H1 (cell line): Measurements from ENCODE around the gene SARS2. TPM values are rescaled to one million over a fixed set of nuclear protein-coding genes. Genes with fewer than 3 reads are reported as not detected.

Experiments used
- CTCF ChIA-PET: fragments of 300-600 bp; sonication (Branson Sonifier 250); formaldehyde crosslinking; loops from one replicate; lab custom pipeline; 2021; ENCODE audit not compliant: partially characterized antibody; lab: Charles Lee
- POLR2A ChIA-PET: fragments of 300-600 bp; sonication (Branson Sonifier 250); formaldehyde crosslinking; loops from one replicate; lab custom pipeline; 2021; ENCODE audit warnings: inconsistent platforms; ENCODE audit not compliant: partially characterized antibody; lab: Charles Lee
- DNase-seq, 2 experiments: peaks; one replicate each; pipeline versions ENCODE4 v3.0.0 to v3.0.0-alpha.2; 2010 to 2022; ENCODE audit warnings: low spot score in 2 of 2, low read depth in 1 of 2, mixed read lengths in 1 of 2
- FAIRE-seq: peaks from 2 replicates; lab custom pipeline; 2011; peaks lifted over from hg19 to GRCh38; lab: Jason Lieb, UNC
- H2AFZ ChIP-seq: 2 replicates; pipeline ENCODE4 v1.8.1; 2012; ENCODE audit warnings: low read length, inconsistent platforms
- H2AK5ac ChIP-seq: 2 replicates; pipeline ENCODE4 v1.6.1; 2013; ENCODE audit warnings: low read depth, low read length
- H2BK120ac ChIP-seq: replicated peaks from 2 replicates; pipeline ENCODE3; 2013; ENCODE audit warnings: low read depth, low read length, inconsistent platforms
- H2BK12ac ChIP-seq: 2 replicates; pipeline ENCODE4 v1.6.1; 2013; ENCODE audit warnings: low read depth, low read length
- H2BK15ac ChIP-seq: 2 replicates; pipeline ENCODE4 v1.6.1; 2013; ENCODE audit warnings: low read length
- H2BK20ac ChIP-seq: 2 replicates; pipeline ENCODE4 v1.6.1; 2013; ENCODE audit warnings: low read length
- H2BK5ac ChIP-seq: 2 replicates; pipeline ENCODE4 v1.6.1; 2013; ENCODE audit warnings: low read depth, low read length
- H3K14ac ChIP-seq: 2 replicates; pipeline ENCODE4 v1.6.1; 2013; ENCODE audit warnings: inconsistent platforms; ENCODE audit not compliant: insufficient read length
- H3K18ac ChIP-seq: 2 replicates; pipeline ENCODE4 v1.6.1; 2013; ENCODE audit warnings: low read length; ENCODE audit errors: extremely low read depth
- H3K23ac ChIP-seq: 2 replicates; pipeline ENCODE4 v1.6.1; 2013; ENCODE audit warnings: inconsistent platforms; ENCODE audit not compliant: insufficient read length
- H3K23me2 ChIP-seq: 2 replicates; pipeline ENCODE4 v1.6.1; 2013; ENCODE audit warnings: low read depth, low read length
- H3K27ac ChIP-seq: 2 replicates; pipeline ENCODE4 v1.6.1; 2011; ENCODE audit warnings: low read depth, low read length, inconsistent platforms
- H3K27me3 ChIP-seq, 4 experiments: replicated peaks in 1 of 4; 1 replicate in 1 of 4; 2 replicates in 3 of 4; pipeline versions ENCODE4 v1.6.1 to v1.8.1; 2011 to 2013; ENCODE audit warnings: low read length in 3 of 4, mild to moderate bottlenecking in 3 of 4, inconsistent platforms in 2 of 4, mixed read lengths in 2 of 4, moderate library complexity in 1 of 4; ENCODE audit not compliant: control insufficient read depth in 3 of 4, insufficient read depth in 3 of 4; ENCODE audit errors: extremely low read depth in 1 of 4
- H3K36me3 ChIP-seq, 4 experiments: 2 replicates each; pipeline versions ENCODE4 v1.6.1 to v1.8.1; 2011 to 2013; ENCODE audit warnings: mild to moderate bottlenecking in 4 of 4, low read length in 3 of 4, moderate library complexity in 2 of 4, control low read depth in 1 of 4, inconsistent platforms in 1 of 4; ENCODE audit not compliant: insufficient read depth in 4 of 4, control insufficient read depth in 2 of 4
- H3K4ac ChIP-seq: replicated peaks from 2 replicates; pipeline ENCODE3; 2013; ENCODE audit warnings: low read length, low read depth, mixed read lengths, inconsistent platforms; ENCODE audit not compliant: insufficient read length
- H3K4me1 ChIP-seq, 4 experiments: replicated peaks in 1 of 4; 1 replicate in 1 of 4; 2 replicates in 3 of 4; pipeline versions ENCODE4 v1.6.1 to v1.8.1; 2011 to 2013; ENCODE audit warnings: low read length in 3 of 4, inconsistent platforms in 2 of 4, mixed read lengths in 1 of 4; ENCODE audit not compliant: insufficient read depth in 4 of 4, control insufficient read depth in 3 of 4
- H3K4me2 ChIP-seq, 2 experiments: 2 replicates each; pipeline versions ENCODE4 v1.6.1 to v1.8.1; 2011 to 2013; ENCODE audit warnings: low read depth in 2 of 2, low read length in 2 of 2, control low read depth in 1 of 2, inconsistent platforms in 1 of 2, mild to moderate bottlenecking in 1 of 2; ENCODE audit not compliant: insufficient read depth in 1 of 2
- H3K4me3 ChIP-seq, 4 experiments: fragments of 200-600, 300-600 bp in 1 of 4; sonication (generic), shearing (Covaris generic), sonication (Bioruptor Twin) in 1 of 4; 2 replicates each; pipeline versions ENCODE4 v1.5.1 to v1.8.1; 2011 to 2016; ENCODE audit warnings: low read length in 4 of 4, low read depth in 3 of 4, control low read depth in 2 of 4, inconsistent platforms in 2 of 4, mild to moderate bottlenecking in 2 of 4, mixed read lengths in 1 of 4, moderate library complexity in 1 of 4; ENCODE audit not compliant: insufficient read depth in 2 of 4; ENCODE audit errors: extremely low read depth in 1 of 4
- H3K56ac ChIP-seq: replicated peaks from 2 replicates; pipeline ENCODE3; 2013; ENCODE audit warnings: low read depth, mild to moderate bottlenecking, mixed read lengths, low read length, inconsistent platforms; ENCODE audit not compliant: insufficient read length
- H3K79me1 ChIP-seq: 2 replicates; pipeline ENCODE4 v1.6.1; 2013; ENCODE audit warnings: low read depth, low read length, control low read depth
- H3K79me2 ChIP-seq, 2 experiments: 2 replicates each; pipeline versions ENCODE4 v1.6.1 to v1.8.1; 2012 to 2013; ENCODE audit warnings: low read length in 2 of 2, mild to moderate bottlenecking in 2 of 2, inconsistent platforms in 1 of 2; ENCODE audit not compliant: insufficient read depth in 2 of 2, control insufficient read depth in 1 of 2
- H3K9ac ChIP-seq, 4 experiments: replicated peaks in 1 of 4; 1 replicate in 1 of 4; 2 replicates in 3 of 4; pipeline versions ENCODE4 v1.6.1 to v1.8.1; 2011 to 2013; ENCODE audit warnings: low read depth in 3 of 4, low read length in 3 of 4, control low read depth in 2 of 4, mild to moderate bottlenecking in 2 of 4, moderate library complexity in 2 of 4, inconsistent platforms in 1 of 4; ENCODE audit errors: extremely low read depth in 1 of 4
- H3K9me3 ChIP-seq, 2 experiments: 2 replicates each; pipeline versions ENCODE4 v1.6.1 to v1.8.1; 2012 to 2013; ENCODE audit warnings: mild to moderate bottlenecking in 2 of 2, moderate library complexity in 2 of 2, control low read depth in 1 of 2, inconsistent platforms in 1 of 2, low read depth in 1 of 2, low read length in 1 of 2, mixed read lengths in 1 of 2; ENCODE audit not compliant: insufficient read depth in 2 of 2
- H4K20me1 ChIP-seq, 2 experiments: replicated peaks in 1 of 2; 2 replicates each; pipeline versions ENCODE3 to v1.8.1; 2011 to 2013; ENCODE audit warnings: inconsistent platforms in 2 of 2, low read length in 2 of 2, mild to moderate bottlenecking in 1 of 2; ENCODE audit not compliant: insufficient read depth in 2 of 2, control insufficient read depth in 1 of 2
- H4K5ac ChIP-seq: 2 replicates; pipeline ENCODE4 v1.6.1; 2013; ENCODE audit warnings: low read length, low read depth, mixed read lengths, inconsistent platforms; ENCODE audit not compliant: insufficient read length
- H4K8ac ChIP-seq: 2 replicates; pipeline ENCODE4 v1.8.0; 2013; ENCODE audit warnings: mild to moderate bottlenecking, moderate library complexity, low read length, inconsistent platforms; ENCODE audit not compliant: insufficient read depth; ENCODE audit errors: extremely low read depth
- H4K91ac ChIP-seq: replicated peaks from 2 replicates; pipeline ENCODE3; 2013; ENCODE audit warnings: low read length, mixed read lengths, inconsistent platforms; ENCODE audit not compliant: insufficient read length
- E2F6 ChIP-seq: IDR thresholded peaks from 2 replicates; pipeline ENCODE4 v1.6.1; 2012; ENCODE audit warnings: inconsistent platforms
- RAD21 ChIP-seq, 2 experiments: IDR thresholded peaks in 1 of 2; conservative IDR thresholded peaks in 1 of 2; 2 replicates each; pipeline ENCODE4 v1.6.1; 2011; ENCODE audit warnings: low read depth in 2 of 2, low read length in 2 of 2, improper control_type of control experiment in 1 of 2, inconsistent platforms in 1 of 2, mild to moderate bottlenecking in 1 of 2, moderate library complexity in 1 of 2
- RBBP5 ChIP-seq: IDR thresholded peaks from 2 replicates; pipeline ENCODE4 v1.7.1; 2012; ENCODE audit warnings: low read depth, mild to moderate bottlenecking, inconsistent platforms, low read length, moderate library complexity, borderline replicate concordance
- RNF2 ChIP-seq: fragments of 200-900, 300-1000 bp; sonication (generic); IDR thresholded peaks from 2 replicates; pipeline ENCODE4 v1.7.1; 2016; ENCODE audit warnings: borderline replicate concordance, low read depth, mild to moderate bottlenecking, antibody characterized with exemption, low read length; ENCODE audit not compliant: poor library complexity, severe bottlenecking; ENCODE audit errors: missing control alignments
- SP4 ChIP-seq: IDR thresholded peaks from 2 replicates; pipeline ENCODE4 v1.6.1; 2012; ENCODE audit warnings: low read length, inconsistent platforms
- TAF7 ChIP-seq: optimal IDR thresholded peaks from 2 replicates; pipeline ENCODE3; 2011; ENCODE audit warnings: low read depth, mild to moderate bottlenecking, inconsistent platforms, low read length, moderate library complexity, borderline replicate concordance
- TBP ChIP-seq: IDR thresholded peaks from 2 replicates; pipeline ENCODE4 v1.6.1; 2011; ENCODE audit warnings: low read depth, low read length, improper control_type of control experiment
- WGBS, 2 experiments: shearing (Covaris generic) in 1 of 2; methylation state at CpG; one replicate each; pipeline versions ENCODE4 v1.1.6 to v1.1.7; 2013 to 2015; ENCODE audit warnings: low lambda C conversion rate in 2 of 2, mixed read lengths in 2 of 2, inconsistent platforms in 1 of 2, low coverage in 1 of 2, missing lambda C conversion rate in 1 of 2; ENCODE audit not compliant: insufficient replicate concordance in 2 of 2, insufficient coverage in 1 of 2, insufficient read length in 1 of 2; ENCODE audit errors: extremely low coverage in 1 of 2, missing lambda C conversion rate in 1 of 2; 5-methylcytosine and 5-hydroxymethylcytosine counted together
- polyA plus RNA-seq, 7 experiments: library from polyadenylated mRNA; depleted of rRNA in 3 of 7; stranded (reverse) in 5 of 7; unstranded in 2 of 7; fragments of >200 nt in 5 of 7; fragments of 200-250 nt in 2 of 7; gene quantifications; 1 replicate in 5 of 7; 2 replicates in 1 of 7; 4 replicates in 1 of 7; pipeline versions ENCODE4 v1.2.1 to v1.2.3, GENCODE V29; 2011 to 2013; ENCODE audit warnings: missing spikeins in 2 of 7, mixed read lengths in 2 of 7
- total RNA-seq: library from RNA; stranded (reverse); fragmentation: NEBNext Ultra II Directional; extraction: Animal tissue kit (Norgen Biotek cat#: 25700); gene quantifications from 2 replicates; pipeline ENCODE4 v1.2.1, GENCODE V29; 2021

SARS2 gene
- total and polyA plus RNA-seq, 2 of the 8 experiments (the other 6 are each of a cell fraction or from before 2014, with no cell fraction given), result 68.0 to 102 TPM

DNA sequence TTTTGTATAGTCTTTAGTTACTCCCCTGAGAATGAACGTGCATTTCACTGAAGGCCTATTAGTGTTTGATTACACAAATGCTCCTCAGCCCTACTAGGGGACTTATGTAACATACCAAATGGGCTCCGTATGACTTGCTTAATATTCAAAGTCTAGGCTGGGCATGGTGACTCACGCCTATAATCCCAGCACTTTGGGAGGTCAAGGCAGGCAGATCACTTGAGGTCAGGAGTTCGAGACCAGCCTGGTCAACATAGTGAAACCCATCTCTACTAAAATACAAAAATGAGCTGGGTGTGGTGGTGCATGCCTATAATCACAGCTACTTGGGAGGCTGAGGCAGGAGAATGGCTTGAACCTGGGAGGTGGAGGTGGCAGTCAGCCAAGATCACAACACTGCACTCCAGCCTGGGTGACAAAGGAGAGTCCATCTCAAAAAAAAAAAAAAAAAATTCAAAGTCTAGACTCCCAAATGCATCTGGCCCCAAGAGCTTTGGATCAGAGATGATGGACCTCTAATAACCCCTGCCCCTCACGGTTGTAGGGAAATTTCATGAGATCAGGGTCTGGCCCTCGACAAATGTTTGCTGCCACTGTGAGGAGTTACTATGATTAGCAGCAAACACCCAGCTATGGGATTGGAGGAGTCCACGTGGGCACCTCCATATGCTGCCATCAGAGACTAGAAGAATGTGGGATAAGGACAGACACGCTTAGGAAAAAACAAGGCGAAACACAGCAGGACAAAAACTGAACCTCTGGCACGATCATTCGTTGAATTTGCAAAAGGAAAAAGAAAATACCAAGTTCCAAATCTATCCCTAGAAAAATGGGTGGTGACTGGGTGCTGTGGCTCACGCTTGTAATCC, 40.3 kb upstream of the SARS2 start:
- 86% methylated on average over 12 of the region's 12 CpGs; no CpG with 5 or more reads in 1 of the 2 experiments for whole genome bisulfite sequencing, 2 experiments
- no peak for DNase-seq
- no peak overlapping the region for H4K8ac ChIP-seq
- H3K9ac ChIP-seq, result no peak overlapping the region
- no peaks in the 10 kb centered on the region for H3K27me3 ChIP-seq
- H3K36me3 ChIP-seq, result peaks cover 0 to 6% (median 0%) of the 10 kb centered on the region in 4 experiments; a peak in 2 of 8 replicates
- H4K5ac ChIP-seq, result no peak overlapping the region
- H2AK5ac ChIP-seq, result no peak overlapping the region
- H3K23ac ChIP-seq, result no peak overlapping the region
- peaks cover 0 to 5% of the 10 kb centered on the region in 2 experiments; a peak in 1 of 4 replicates for H3K79me2 ChIP-seq
- ChIA-PET POLR2A (interaction anchor here (0.6 to 1.0 kb wide), 5 partner anchors 15 to 126 kb away, joined by 3 to 4 read pairs (median 3); no protein-coding TSS in a partner anchor), CTCF (interaction anchor here (0.6 to 1.1 kb wide), 4 partner anchors 9 to 229 kb away, joined by 3 read pairs; no protein-coding TSS in a partner anchor)
- H3K4me3 ChIP-seq, result no peak overlapping the region
- peaks cover 0 to 2% (median 0%) of the 10 kb centered on the region in 4 experiments; a peak in 1 of 7 replicates for H3K4me1 ChIP-seq
- no peaks in the 10 kb centered on the region; the same call in 1 of the 2 replicates for H3K79me1 ChIP-seq
- H4K20me1 ChIP-seq, result peaks cover 0 to 1% of the 10 kb centered on the region in 2 experiments
- no peak overlapping the region for H2BK20ac ChIP-seq
- H3K27ac ChIP-seq, result no peak overlapping the region
- H2BK15ac ChIP-seq, result no peak overlapping the region
- peaks cover 4% of the 10 kb centered on the region; the same call in 1 of the 2 replicates for H3K23me2 ChIP-seq
- H3K56ac ChIP-seq, result no peak overlapping the region
- no peak overlapping the region for H2BK120ac ChIP-seq
- no peak overlapping the region for H3K14ac ChIP-seq
- no peaks in the 10 kb centered on the region for H3K9me3 ChIP-seq
- H4K91ac ChIP-seq, result no peak overlapping the region
- no peak overlapping the region for H3K4me2 ChIP-seq
- FAIRE-seq, result no peak
- H2AFZ ChIP-seq, result no peak overlapping the region
- H3K4ac ChIP-seq, result no peak overlapping the region
- no peak overlapping the region for H3K18ac ChIP-seq
- H2BK5ac ChIP-seq, result no peak overlapping the region
- H2BK12ac ChIP-seq, result no peak overlapping the region
- no peak for TF ChIP-seq RAD21 (IDR thresholded peaks at IDR 0.05 in 1 of 2, conservative IDR thresholded peaks at IDR 0.05 in 1 of 2; ENCODE audit: low read depth in 2 of 2, low read length in 2 of 2)
- TF ChIP-seq E2F6, result no peak
- no peak for TF ChIP-seq RNF2
- TF ChIP-seq SP4, result no peak
- TF ChIP-seq TAF7, result no peak
- TF ChIP-seq TBP, result no peak
- no peak for TF ChIP-seq RBBP5
